ENCODE measurements around the gene ZNF254.

- TF ChIP-seq, protein P1, sequence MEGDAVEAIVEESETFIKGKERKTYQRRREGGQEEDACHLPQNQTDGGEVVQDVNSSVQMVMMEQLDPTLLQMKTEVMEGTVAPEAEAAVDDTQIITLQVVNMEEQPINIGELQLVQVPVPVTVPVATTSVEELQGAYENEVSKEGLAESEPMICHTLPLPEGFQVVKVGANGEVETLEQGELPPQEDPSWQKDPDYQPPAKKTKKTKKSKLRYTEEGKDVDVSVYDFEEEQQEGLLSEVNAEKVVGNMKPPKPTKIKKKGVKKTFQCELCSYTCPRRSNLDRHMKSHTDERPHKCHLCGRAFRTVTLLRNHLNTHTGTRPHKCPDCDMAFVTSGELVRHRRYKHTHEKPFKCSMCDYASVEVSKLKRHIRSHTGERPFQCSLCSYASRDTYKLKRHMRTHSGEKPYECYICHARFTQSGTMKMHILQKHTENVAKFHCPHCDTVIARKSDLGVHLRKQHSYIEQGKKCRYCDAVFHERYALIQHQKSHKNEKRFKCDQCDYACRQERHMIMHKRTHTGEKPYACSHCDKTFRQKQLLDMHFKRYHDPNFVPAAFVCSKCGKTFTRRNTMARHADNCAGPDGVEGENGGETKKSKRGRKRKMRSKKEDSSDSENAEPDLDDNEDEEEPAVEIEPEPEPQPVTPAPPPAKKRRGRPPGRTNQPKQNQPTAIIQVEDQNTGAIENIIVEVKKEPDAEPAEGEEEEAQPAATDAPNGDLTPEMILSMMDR (IDR thresholded peaks at IDR 0.05): no peak
- no peak for TF ChIP-seq POLR2A (IDR thresholded peaks at IDR 0.05)
These were observed 5.9 kb upstream of the ZNF254 start for GRCh38 chr19:24081056-24081455.

All from esophagus squamous epithelium (tissue), 4 donors.